ENCODE results near the gene DLG2. TPM values are rescaled to one million over a fixed set of nuclear protein-coding genes. Genes with fewer than 3 reads are reported as not detected.

The DLG2 gene
- total and polyA plus RNA-seq, 2 donors (not counting 3 experiments of a cell fraction or from before 2014, with no cell fraction given): 0.15 to 1.1 TPM

DNA sequence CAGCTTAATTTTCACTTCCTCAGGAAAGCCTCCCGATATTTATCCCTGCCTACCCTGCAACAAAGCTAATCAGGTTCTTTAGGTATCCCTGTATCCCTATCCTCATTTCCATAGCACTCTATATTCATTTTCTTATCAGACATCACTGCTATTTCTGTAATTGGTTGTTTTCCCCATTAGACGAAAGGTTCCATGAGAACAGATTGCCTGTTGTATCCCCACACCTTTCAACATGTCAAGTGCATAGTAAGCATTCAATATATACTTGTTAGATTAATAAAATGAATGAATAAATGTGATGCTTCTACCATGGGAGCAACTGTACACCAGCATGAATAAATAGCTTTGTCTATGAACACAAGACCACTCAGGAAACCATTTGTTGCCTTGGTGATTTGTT is 499.8 kb downstream of the DLG2 start:
- no peak for DNase-seq (ENCODE audit: low read depth, low spot score)
- no peak overlapping the region for H2AFZ ChIP-seq (ENCODE audit: low read depth, low read length)
- H3K9me3 ChIP-seq (replicated peaks; ENCODE audit: control insufficient read depth, insufficient read depth, low read length): peaks cover under 1% of the 10 kb centered on the region
- TF ChIP-seq FOS (IDR thresholded peaks at IDR 0.05; ENCODE audit: borderline replicate concordance, insufficient read depth, low read length) (no peak), POLR2AphosphoS5 (IDR thresholded peaks at IDR 0.05; ENCODE audit: insufficient read depth, low read depth, low read length) (no peak), POLR2A (IDR thresholded peaks at IDR 0.05; ENCODE audit: low read depth, low read length) (no peak), MYC (IDR thresholded peaks at IDR 0.05; ENCODE audit: low read depth, low read length) (no peak), JUN (IDR thresholded peaks at IDR 0.05; ENCODE audit: borderline replicate concordance, insufficient read depth, insufficient read length, low read depth) (no peak), EZH2 (IDR thresholded peaks at IDR 0.05; ENCODE audit: borderline replicate concordance, low read depth, low read length, severe bottlenecking) (no peak)
- TF ChIP-seq, protein P1, sequence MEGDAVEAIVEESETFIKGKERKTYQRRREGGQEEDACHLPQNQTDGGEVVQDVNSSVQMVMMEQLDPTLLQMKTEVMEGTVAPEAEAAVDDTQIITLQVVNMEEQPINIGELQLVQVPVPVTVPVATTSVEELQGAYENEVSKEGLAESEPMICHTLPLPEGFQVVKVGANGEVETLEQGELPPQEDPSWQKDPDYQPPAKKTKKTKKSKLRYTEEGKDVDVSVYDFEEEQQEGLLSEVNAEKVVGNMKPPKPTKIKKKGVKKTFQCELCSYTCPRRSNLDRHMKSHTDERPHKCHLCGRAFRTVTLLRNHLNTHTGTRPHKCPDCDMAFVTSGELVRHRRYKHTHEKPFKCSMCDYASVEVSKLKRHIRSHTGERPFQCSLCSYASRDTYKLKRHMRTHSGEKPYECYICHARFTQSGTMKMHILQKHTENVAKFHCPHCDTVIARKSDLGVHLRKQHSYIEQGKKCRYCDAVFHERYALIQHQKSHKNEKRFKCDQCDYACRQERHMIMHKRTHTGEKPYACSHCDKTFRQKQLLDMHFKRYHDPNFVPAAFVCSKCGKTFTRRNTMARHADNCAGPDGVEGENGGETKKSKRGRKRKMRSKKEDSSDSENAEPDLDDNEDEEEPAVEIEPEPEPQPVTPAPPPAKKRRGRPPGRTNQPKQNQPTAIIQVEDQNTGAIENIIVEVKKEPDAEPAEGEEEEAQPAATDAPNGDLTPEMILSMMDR (IDR thresholded peaks at IDR 0.05; ENCODE audit: extremely low read depth in 1 of 2, insufficient read depth in 1 of 2, low read depth in 1 of 2, low read length in 2 of 2): no peak
- TF ChIP-seq, protein P2, sequence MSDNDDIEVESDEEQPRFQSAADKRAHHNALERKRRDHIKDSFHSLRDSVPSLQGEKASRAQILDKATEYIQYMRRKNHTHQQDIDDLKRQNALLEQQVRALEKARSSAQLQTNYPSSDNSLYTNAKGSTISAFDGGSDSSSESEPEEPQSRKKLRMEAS (IDR thresholded peaks at IDR 0.05; ENCODE audit: insufficient read depth, insufficient read length): no peak
- no peaks in the 10 kb centered on the region for H3K79me2 ChIP-seq (ENCODE audit: control insufficient read depth, insufficient read depth, low read length)
- no peaks in the 10 kb centered on the region for H4K20me1 ChIP-seq (replicated peaks; ENCODE audit: control insufficient read depth, extremely low read depth, insufficient read depth, low read length)
- no peak overlapping the region for H3K27ac ChIP-seq (ENCODE audit: insufficient read depth, low read depth, low read length)
- H3K4me2 ChIP-seq (ENCODE audit: insufficient read depth, low read length): no peak overlapping the region
- no peaks in the 10 kb centered on the region for H3K4me1 ChIP-seq (ENCODE audit: control insufficient read depth, extremely low read depth, insufficient read depth, low read length)
- no peaks in the 10 kb centered on the region for H3K36me3 ChIP-seq (ENCODE audit: control insufficient read depth in 2 of 2, extremely low read depth in 1 of 2, insufficient read depth in 2 of 2, low read length in 2 of 2)
- no peak overlapping the region for H3K9ac ChIP-seq (replicated peaks; ENCODE audit: extremely low read depth, insufficient read depth, low read length)
- CTCF ChIA-PET: no interaction called here
- no peak overlapping the region for H3K4me3 ChIP-seq (replicated peaks in 1 of 3; ENCODE audit: insufficient read depth in 1 of 3, low read depth in 1 of 3, low read length in 3 of 3)
- no peak for FAIRE-seq
- intact Hi-C loops (cut with micrococcal nuclease) (no loop called here), dilution Hi-C loops (cut with MboI; ENCODE audit: extremely low pct_ligation_motif_present, low sequenced_read_pairs) (no loop called here)
- POLR2A ChIA-PET: no interaction called here
- no peaks in the 10 kb centered on the region for H3K9me1 ChIP-seq (replicated peaks; ENCODE audit: control insufficient read depth, extremely low read depth, insufficient read depth, low read length)
- H3K27me3 ChIP-seq (ENCODE audit: control insufficient read depth in 2 of 2, insufficient read depth in 2 of 2, low read length in 2 of 2): no peaks in the 10 kb centered on the region
- no TSS peak for BruUV-seq (replicated peaks)
